GM11168 (cell line): ENCODE data around the gene GZF1.

Experiments
- in situ Hi-C: fragments of 300-500 bp; cut with MboI; formaldehyde crosslinking; loops from one replicate; pipeline ENCODE4 v1.12.0; 2022; ENCODE audit warnings: low sequenced_read_pairs; ENCODE audit not compliant: unreplicated experiment

The GZF1 gene

DNA sequence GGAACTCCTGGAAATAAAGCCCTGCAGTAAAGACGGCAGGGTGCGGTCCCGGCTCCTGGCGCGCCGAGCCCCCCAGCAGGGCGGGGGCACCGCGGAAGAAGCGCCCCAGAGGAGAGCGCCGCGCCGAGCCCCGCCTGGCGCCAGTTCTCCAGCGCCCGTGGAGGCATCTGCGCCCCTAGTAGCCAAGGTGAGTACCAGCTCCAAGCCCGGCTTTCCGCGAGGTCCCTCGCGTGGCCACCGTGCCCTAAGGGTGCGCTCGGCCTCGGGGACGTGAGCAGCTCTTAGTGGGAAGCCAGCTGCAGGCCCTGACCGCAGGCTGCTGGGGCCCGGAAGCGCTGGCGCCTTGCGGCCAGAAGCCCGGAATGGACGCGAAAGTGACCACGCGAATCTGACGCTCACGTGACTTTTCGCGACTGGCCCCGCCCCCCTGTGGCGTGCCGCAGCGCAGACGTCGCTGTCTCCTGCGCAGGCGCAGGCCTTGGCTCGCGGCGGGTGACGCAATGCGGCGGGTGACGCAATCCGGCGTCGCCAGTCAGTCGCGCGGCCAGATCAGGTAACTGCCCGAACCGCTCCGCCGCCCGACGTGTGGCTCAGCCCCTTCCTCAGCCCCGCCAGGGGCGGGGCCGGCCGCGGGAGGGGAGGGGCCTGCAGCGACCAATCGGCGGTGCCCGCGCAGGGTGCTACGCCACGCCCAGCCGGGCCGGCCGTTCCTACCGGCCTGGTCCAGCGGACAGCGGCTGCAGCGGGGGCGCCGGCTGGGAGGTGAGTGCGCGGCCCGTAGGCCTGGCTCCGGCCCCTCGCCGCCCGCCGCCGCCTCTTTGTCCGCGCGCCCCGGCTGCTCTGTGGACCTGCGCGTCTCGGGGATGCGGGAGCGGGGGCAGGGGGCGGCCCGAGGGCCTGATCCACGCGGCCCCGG, at the start of gene GZF1:
Gene GZF1 (plus strand): TSS at position 707 of the 916 bp plus-strand sequence. CDS start 2,202 bp downstream, outside the sequence.
- in situ Hi-C loops: no loop called here

DNA sequence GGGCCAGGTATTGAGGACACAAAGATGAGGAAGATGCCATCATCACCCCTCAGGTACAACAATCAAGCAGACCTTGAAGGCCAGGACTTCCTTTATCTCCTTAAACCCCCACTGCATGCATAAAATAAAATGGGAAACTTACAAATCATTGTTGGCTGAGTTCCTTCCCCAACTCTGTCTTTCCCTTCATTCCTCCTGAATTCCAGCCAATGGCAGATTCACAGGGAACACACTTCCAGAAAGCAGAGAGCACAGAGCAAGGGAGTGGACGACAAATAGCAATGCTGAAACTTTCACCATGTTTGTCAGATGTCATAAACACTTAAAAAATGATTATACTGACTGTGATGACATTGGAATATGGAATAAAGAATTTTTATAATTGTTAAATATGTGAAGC, 48.7 kb upstream of the GZF1 start:
- in situ Hi-C loops: no loop called here

DNA sequence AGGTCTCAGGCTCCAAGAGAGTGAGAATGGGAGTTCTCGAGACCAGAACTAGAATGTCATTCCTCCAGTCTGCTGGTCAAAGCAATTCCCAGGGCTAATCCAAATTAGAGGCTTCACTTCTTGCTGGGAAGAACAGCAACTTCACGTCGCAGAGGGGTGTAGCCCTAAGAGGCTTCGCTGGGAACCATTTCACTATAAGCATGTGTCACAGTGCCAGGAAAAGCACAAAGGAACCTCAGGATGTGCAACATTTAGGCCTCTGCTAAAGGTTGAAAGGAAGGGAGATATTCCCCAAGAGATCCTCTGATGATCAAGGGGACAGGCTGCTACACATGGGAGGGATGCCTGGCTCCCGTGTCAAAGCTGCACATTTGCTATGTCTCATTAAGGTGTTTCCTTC, 47.3 kb upstream of the GZF1 start:
- in situ Hi-C loops: no loop called here

DNA sequence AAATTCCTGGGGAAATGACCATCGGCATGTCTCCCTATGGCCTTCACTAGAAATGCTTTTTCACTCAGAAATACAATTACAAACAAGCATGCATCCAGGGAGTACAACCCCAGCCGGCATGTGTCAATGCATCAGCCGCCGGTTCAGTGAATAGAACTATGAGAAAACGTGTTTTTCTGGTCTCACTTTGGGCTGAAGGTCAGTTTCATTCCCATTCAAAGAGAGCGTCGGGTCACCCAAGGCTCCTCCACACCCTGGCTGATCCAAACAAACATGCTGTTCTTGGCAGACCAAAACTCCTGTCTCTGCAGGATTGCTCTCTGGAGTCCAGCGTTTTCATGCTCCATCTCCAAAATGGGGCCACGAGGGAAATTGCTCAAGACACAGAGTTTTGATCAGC, 46.9 kb upstream of the GZF1 start:
- in situ Hi-C loops: no loop called here

DNA sequence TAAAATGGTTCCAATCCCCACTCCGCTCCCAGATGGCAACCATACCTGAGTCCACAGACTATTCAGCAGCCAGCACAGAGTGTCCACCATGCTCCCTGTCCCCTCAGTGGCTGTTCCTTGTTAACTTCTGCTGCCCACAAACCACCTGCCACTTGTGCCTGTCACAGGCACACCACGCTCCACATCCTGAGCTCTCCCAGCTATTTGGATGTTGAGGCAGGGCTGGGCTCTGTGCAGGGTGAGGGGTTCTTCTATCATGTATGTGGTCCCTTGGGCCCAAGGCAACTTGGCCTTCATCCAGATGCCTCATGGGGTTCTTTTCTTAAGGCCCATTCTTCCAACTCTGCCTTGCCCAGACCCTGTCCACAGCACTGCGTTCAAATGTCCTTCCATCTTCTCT, 45.4 kb upstream of the GZF1 start:
- in situ Hi-C loops: no loop called here

DNA sequence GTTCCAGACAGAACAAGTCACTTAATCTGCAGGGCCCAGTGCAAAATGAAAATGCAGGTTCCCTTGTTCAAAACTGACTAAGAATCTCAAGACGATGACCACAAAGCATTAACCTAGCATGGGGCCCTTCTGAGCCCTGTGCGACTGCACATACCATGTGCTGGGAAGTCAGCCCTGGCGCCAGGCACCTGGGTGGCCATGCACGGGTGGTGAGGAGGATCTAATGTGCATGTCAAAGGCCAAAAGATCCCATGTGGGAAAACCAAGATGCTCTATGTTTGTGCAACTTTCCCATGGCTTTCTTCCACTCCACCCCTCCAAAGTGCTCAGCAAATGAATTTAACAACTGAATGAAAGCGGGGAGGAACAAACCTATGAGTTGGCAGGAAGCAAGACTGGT, 44.9 kb upstream of the GZF1 start:
- in situ Hi-C loops: no loop called here

DNA sequence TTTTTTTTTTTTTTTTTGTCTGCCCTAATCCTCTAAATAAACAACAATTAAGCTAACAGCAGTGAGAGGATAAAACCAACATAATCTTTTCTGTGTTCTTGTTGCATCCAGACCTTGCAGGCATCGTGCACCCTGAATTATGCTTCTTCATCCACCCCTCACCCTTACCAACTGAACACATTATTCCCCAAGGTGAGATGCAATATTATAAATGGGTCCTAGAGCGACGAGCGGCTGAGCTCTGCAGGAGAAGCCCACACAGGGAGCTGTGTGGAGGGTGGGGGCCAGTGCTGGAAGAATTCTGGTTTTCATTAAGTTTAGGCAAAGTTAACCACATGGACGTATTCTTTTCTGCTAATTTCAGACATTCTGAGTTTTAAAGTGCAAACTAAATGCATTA, 43.6 kb upstream of the GZF1 start:
- in situ Hi-C loops: no loop called here

DNA sequence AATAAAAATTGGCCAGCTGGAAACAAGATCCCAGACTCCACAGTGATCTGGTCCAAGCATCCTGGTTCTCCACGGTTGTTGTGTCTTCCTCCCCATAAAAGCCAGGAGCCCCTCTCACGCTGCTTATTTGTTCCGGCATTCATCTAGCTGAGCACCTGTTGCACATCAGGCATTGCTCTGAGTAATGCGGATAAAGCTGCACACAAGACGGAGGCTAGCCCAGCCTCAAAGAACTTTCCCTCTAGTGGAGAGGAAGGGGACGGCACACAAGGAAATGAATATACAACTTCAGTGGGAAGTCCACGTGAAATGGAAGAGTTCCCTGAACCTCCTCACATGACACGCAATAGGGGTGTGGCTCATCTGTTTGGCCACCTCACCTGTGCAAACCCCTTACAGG, 41.7 kb upstream of the GZF1 start:
- in situ Hi-C loops: no loop called here

DNA sequence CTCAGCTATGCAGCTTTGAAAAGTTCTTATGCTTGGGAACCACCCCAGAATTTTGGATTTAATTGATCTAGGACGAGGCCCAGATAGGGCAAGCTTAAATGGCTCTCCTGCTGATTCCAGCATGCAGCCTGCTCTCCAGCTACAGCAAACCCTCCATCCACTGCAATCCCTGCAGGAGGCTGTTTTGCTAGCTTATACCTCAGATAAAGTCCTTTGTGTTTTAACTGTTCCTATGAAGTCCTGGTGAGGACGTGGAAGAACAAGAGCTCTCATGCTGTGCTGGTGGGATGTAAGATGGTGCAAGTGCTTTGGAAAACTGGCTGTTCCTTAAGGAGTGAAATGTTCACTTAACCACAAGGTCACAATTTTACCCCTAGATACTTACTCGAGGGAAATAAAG, 36.9 kb upstream of the GZF1 start:
- in situ Hi-C loops: loop anchor here (25.0 kb wide), 1 partner anchor 638 kb away; no protein-coding TSS in a partner anchor

DNA sequence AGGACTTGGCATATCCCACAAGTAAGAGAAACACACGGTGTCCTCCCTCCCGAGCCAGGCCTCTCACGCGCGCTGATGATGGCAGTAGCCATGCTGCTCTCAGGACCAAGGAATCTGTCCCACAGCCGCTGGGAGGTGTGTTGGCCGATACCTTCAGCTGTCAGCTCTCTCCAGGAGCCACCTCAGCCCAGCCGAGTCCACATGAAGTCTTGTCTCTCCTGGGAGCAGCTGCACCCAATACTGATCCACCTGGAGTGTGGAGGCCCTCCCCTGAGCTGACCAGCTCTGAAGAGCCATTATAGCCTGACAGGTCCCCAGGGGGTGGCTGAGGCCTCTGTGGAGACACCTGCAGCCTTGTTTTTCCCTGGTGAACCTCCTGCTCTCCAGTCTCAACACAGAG, 35.2 kb upstream of the GZF1 start:
- in situ Hi-C loops: loop anchor here (25.0 kb wide), 1 partner anchor 639 kb away; no protein-coding TSS in a partner anchor

DNA sequence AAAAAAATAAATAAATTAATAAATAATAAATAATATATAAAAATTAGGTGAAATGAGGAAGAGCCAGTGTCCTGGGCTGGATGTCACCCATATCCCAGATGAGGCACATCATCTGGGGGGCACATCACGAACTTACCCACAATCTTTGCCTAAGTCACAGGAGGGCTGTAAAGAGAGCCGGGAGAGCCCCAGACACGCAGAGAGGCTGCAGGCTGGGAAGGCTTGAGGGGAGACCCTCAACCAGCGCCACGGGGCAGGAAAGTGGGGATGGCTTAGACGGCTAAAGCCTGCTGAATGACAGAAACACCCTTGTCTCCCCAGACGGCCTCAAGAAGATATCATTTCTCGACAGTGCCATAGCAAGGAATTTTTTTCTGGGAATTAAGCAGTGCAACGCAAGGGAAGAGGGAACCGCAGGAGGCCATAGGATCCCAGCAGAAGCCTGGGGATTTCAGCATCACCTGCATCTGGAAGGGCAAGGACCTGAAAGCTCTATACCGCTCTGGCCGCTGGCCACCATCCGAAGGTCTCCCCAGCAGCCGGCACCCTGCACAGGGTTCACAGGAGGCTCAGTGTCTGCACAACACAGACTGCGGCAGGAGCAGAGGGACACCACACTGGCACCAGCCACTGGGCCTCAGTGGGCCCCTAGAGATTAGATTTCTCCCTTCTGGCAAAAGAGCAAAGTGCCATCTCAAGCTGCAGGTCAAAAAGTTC, 34.2 kb upstream of the GZF1 start:
- in situ Hi-C loops: loop anchor here (25.0 kb wide), 1 partner anchor 640 kb away; no protein-coding TSS in a partner anchor

DNA sequence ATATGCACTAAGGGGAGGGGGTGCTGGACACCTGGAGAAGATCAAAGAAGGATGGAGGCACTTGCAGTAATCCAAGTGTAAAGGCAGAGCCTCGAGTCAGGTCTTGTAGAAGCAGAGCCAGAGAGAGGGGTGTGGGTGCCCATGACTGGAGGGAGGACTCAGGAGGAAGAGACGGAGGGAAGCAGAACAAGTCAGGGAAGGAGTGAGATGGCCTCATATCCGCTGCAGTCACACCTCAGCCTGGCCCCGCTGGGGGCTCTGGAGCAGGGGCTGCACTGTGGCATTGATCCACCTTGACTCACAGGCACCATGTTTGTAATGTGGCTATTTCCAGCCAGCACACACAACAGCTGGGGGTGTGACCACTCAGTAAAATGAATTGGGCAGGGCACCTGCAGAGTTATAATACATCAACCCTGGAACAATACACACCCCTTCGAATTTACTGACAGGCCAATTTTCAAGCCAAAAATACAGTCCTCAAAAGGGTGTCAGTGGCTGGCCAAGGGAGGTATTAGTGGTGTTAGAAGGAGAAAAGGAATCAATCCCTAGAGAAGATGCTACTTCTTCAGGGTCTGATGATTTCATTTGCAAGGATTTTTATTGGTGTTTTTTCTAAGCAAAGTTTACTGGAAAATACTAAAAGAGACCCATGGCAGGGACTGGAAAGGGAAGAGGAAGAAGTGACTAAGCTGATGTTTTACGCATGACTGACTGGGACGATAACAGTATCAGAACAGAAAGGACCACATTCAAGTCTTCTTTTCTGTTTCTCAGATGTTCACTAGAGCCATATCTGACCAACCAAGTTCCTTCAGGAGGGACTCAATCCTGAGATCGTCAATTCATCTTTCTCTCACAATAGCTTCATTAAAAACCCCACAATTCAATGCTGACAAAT, 30.3 kb upstream of the GZF1 start:
- in situ Hi-C loops: loop anchor here (25.0 kb wide), 1 partner anchor 644 kb away; no protein-coding TSS in a partner anchor

DNA sequence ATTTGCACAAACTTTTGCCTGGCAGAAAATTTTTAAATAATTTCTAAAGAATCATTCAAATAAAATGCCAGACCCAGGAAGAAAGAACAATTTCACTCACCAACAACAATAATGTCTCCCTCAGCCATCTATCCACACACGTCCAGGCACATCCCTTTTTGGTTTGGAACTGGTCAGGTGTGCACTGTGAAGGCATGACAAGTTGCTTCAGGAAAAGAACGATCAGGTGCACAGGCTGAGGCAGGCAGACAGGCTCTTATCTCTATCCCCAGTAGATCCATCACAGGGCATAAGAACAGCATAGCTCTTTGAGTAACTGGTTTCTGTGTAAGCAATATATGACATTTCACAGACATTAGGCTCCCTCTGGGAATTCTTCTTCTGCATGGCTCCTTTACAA, 29.5 kb upstream of the GZF1 start:
- in situ Hi-C loops: loop anchor here (25.0 kb wide), 1 partner anchor 645 kb away; no protein-coding TSS in a partner anchor

DNA sequence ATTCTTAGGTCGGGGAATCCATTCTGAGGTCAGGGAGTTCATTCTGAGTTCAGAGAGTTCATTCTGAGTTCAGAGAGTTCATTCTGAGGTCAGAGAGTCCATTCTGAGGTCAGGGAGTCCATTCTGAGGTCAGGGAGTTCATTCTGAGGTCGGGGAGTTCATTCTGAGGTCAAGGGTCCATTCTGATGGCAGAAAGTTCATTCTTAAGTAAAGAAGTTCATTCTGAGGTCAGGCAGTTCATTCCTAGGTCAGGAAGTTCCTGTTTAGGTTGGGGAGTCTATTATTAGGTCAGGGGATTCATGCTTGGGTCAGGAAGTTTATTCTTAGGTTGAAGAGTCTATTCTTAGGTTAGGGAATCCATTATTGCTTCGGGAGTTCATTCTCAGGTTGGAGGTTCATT, 27.9 kb upstream of the GZF1 start:
- in situ Hi-C loops: loop anchor here (25.0 kb wide), 1 partner anchor 647 kb away; no protein-coding TSS in a partner anchor

DNA sequence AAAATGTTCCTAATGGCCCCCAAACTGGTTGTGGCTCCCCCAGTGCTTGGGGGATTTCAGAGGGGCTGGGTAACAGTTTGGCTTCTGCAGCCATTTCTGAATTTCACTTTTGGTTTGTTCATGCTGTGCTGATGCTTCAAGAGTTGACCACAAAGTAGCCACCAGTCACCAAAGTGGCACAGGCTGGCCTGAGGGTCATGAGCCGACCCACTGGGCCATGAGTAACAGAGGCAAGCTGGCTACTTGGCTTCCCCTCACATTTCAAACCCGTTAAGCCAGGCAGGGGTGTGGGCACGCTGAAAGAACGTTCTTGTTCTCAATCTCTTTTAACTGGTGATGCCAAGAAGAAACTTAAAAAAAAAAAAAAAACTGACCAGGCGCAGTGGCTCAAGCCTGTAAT, 26.5 kb upstream of the GZF1 start:
- in situ Hi-C loops: loop anchor here (25.0 kb wide), 1 partner anchor 648 kb away; no protein-coding TSS in a partner anchor

DNA sequence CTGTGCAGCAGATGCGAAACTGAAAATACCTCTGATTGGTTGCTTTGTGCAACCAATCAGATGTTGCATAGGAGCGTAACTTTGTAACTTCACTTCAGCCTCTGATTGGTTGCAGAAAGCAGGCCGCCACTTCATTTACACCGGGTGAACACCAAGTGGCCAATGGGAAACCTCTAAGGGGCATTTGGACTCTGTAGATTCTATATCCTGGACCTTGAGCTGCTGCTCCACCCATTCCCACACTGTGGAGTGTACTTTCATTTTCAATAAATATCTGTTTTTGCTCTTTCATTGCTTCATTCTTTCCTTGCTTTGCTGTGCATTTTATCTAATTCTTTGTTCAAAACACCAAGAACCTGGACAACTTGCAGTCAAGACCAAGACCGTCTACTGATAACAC, 25.5 kb upstream of the GZF1 start:
- in situ Hi-C loops: loop anchor here (25.0 kb wide), 1 partner anchor 649 kb away; no protein-coding TSS in a partner anchor

DNA sequence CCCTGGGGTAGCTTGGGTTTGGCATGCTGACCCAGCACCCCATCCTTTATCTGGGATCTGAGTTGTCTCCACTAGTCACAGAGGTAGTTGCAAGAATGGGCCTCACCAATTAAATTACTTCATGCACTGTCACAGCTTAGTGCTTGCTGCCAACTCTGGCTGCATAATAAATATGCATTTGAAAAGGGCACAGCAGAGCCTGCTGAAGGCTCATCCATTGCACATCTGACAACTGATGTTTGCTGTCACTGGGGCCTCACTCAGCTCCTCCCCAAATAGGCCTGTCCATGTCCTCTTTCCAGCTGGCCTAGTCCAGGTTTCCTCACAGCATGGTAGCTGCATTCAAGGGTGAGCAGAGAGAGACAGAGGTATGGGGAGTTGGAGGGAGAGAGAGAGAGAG, 24.7 kb upstream of the GZF1 start:
- in situ Hi-C loops: loop anchor here (25.0 kb wide), 1 partner anchor 650 kb away; no protein-coding TSS in a partner anchor

DNA sequence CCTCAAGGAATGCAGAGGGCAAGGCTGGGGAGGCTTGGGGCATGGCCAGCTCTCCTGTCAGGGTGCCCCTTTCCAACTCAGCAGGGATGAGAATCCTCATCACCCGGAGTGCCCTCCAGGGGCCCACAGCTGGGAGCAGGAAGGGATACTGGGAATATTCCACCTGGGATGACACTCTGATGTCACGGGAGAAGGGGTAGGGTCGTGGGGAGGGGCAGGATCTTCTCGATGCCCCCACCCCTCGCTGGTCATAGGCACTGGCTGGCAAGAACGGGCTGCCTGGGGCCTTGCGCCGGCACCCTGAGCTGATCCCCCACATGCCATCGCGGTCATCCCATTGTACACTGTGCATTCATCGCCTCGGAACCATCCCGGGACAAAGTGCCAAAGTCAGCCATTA, 22.0 kb upstream of the GZF1 start:
- in situ Hi-C loops: loop anchor here (25.0 kb wide), 1 partner anchor 653 kb away; no protein-coding TSS in a partner anchor

DNA sequence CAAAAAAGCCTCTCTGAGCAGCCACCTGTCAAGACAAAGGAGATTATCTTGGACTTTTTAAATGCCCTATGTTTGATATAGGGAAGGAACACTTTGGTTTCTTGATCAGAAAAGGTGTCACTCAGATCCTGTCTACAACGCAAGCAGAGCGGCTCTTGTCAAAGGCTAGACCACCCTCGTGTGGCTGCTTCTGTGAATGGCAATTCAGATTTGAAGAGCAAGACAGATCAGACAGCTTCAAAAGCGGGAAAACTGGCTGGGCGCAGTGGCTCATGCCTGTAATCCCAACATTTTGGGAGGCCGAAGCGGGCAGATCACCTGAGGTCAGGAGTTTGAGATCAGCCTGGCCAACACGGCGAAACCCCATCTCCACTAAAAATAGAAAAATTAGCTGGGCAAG, 21.5 kb upstream of the GZF1 start:
- in situ Hi-C loops: loop anchor here (25.0 kb wide), 1 partner anchor 653 kb away; no protein-coding TSS in a partner anchor

DNA sequence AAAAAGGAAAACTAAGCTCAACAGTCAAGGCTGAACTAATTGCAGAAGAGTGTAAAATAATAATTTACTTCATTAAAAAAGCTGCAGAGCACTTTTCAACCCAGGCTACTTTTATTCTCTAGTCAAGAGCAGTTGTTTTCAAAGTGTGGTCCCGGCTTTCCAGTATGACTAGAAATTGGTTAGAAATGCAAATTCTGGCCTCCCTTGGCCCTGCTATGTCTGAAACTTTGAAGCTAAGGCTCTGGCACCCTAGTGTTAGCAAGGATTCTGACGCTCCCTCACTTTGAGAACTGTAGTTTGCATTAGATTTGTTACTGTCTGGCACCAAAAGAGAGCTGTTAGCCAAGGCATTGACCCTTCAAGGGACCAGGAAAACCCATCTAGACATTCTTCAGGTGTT, 20.9 kb upstream of the GZF1 start:
- in situ Hi-C loops: loop anchor here (25.0 kb wide), 1 partner anchor 654 kb away; no protein-coding TSS in a partner anchor
